Testis (tissue), 3 donors: ENCODE measurements around the gene H2AZ2. TPM values are rescaled to one million over a fixed set of nuclear protein-coding genes. Genes with fewer than 3 reads are reported as not detected.

Experiments used
- DNase-seq: peaks from one replicate; pipeline ENCODE4 v3.0.0-alpha.2; 2019
- H3K27ac ChIP-seq, 2 donors: fragments of 200-600 bp; sonication (generic); one replicate each; pipeline ENCODE4 v1.5.1; 2019
- H3K27me3 ChIP-seq: fragments of 200-600 bp; sonication (generic); one replicate; pipeline ENCODE4 v1.5.1; 2019
- H3K36me3 ChIP-seq: fragments of 200-600 bp; sonication (generic); one replicate; pipeline ENCODE4 v1.5.1; 2017; ENCODE audit warnings: low read depth; ENCODE audit errors: missing control alignments
- H3K4me1 ChIP-seq: fragments of 200-600 bp; sonication (generic); one replicate; pipeline ENCODE4 v1.5.1; 2019
- H3K4me3 ChIP-seq, 2 donors: fragments of 200-600 bp; sonication (generic); one replicate each; pipeline ENCODE4 v1.5.1; 2017 to 2019
- H3K9me3 ChIP-seq: fragments of 200-600 bp; sonication (generic); one replicate; pipeline ENCODE4 v1.5.1; 2017
- POLR2A ChIP-seq: fragments of 450-650 bp; IDR thresholded peaks from one replicate; pipeline ENCODE4 v1.6.1; 2017; ENCODE audit warnings: antibody characterized with exemption, mild to moderate bottlenecking, moderate library complexity
- WGBS, 2 donors: methylation state at CpG; one replicate each; pipeline ENCODE4 v1.1.5; 2018; 5-methylcytosine and 5-hydroxymethylcytosine counted together
- intact Hi-C: fragments of 100-400 bp; cut with DNase I; formaldehyde crosslinking; loops from one replicate; pipeline ENCODE4 v1.15.1; 2023; ENCODE audit warnings: low total_unique reads
- polyA plus RNA-seq: library from polyadenylated mRNA; stranded (reverse); fragments of 350-450 nt; fragmentation: Illumina TruSeq; extraction: RNeasy Lipid Tissue Mini Kit (QIAGEN cat#74804); gene quantifications from one replicate; pipeline ENCODE4 v1.2.3, GENCODE V29; 2014; ENCODE audit warnings: low read depth, low replicate concordance; ENCODE audit not compliant: insufficient read depth
- total RNA-seq, 2 donors: library from RNA; depleted of rRNA; stranded (reverse); fragments of >200 nt; gene quantifications; one replicate each; pipeline ENCODE4 v1.2.3, GENCODE V29; 2016
- TF ChIP-seq, protein P1 (sequence below), 3 experiments: fragments of 450-650 bp in 2 of 3; fragments of 200-600 bp in 1 of 3; sonication (generic) in 1 of 3; IDR thresholded peaks; one replicate each; pipeline ENCODE4 v1.5.1; 2016 to 2019; ENCODE audit warnings: antibody characterized with exemption in 3 of 3, mild to moderate bottlenecking in 2 of 3, moderate library complexity in 1 of 3

H2AZ2 gene
- total and polyA plus RNA-seq, 3 donors from 2014 or later = 77.2 to 154 (median 103) TPM

DNA sequence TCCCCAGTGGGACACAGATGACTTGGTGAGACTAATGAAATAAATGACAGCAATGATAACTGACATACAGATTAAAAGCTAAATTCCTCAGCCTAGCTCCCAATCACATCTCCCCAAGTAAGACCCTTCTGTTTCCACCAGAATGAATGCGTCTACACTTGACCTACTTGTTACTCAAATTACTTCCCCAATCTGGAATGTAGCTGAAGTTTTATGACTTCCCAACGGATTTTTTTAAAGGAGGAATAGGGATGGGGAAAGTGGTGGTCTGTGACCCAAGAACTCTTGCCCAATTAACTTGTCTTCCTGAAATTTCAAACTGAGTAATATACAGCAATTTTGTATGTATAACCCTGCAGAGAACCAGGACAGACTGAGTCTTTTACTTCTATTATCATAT lies 9.1 kb downstream of the H2AZ2 start:
- H3K4me3 ChIP-seq = no peak overlapping the region
- H3K4me1 ChIP-seq = no peaks in the 10 kb centered on the region
- whole genome bisulfite sequencing, 2 donors = 60 to 72% methylated on average over 2 of the region's 2 CpGs
- TF ChIP-seq, protein P1, sequence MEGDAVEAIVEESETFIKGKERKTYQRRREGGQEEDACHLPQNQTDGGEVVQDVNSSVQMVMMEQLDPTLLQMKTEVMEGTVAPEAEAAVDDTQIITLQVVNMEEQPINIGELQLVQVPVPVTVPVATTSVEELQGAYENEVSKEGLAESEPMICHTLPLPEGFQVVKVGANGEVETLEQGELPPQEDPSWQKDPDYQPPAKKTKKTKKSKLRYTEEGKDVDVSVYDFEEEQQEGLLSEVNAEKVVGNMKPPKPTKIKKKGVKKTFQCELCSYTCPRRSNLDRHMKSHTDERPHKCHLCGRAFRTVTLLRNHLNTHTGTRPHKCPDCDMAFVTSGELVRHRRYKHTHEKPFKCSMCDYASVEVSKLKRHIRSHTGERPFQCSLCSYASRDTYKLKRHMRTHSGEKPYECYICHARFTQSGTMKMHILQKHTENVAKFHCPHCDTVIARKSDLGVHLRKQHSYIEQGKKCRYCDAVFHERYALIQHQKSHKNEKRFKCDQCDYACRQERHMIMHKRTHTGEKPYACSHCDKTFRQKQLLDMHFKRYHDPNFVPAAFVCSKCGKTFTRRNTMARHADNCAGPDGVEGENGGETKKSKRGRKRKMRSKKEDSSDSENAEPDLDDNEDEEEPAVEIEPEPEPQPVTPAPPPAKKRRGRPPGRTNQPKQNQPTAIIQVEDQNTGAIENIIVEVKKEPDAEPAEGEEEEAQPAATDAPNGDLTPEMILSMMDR (IDR thresholded peaks at IDR 0.05) = no peak
- TF ChIP-seq POLR2A = no peak
- no peak for DNase-seq
- H3K27ac ChIP-seq = no peak overlapping the region
- no peaks in the 10 kb centered on the region for H3K27me3 ChIP-seq
- no peaks in the 10 kb centered on the region for H3K9me3 ChIP-seq
- intact Hi-C loops = no loop called here
- H3K36me3 ChIP-seq = no peaks in the 10 kb centered on the region

GRCh38 chr7:44827567-44827966 lies 20.3 kb downstream of the H2AZ2 start:
- peaks cover 4% of the 10 kb centered on the region for H3K4me1 ChIP-seq
- TF ChIP-seq, protein P1 (IDR thresholded peaks at IDR 0.05) = no peak
- 67 to 71% methylated on average over 3 of the region's 3 CpGs for WGBS, 2 donors

GRCh38 chr7:44824894-44825526 lies 22.9 kb downstream of the H2AZ2 start:
- no peak for DNase-seq
- no peaks in the 10 kb centered on the region for H3K36me3 ChIP-seq
- no peak overlapping the region for H3K27ac ChIP-seq
- peaks cover 4% of the 10 kb centered on the region for H3K4me1 ChIP-seq
- TF ChIP-seq POLR2A = no peak
- TF ChIP-seq, protein P1 (IDR thresholded peaks at IDR 0.05) = no peak
- WGBS, 2 donors = 63 to 70% methylated on average over 2 of the region's 2 CpGs
- H3K4me3 ChIP-seq = no peak overlapping the region
- H3K27me3 ChIP-seq = no peaks in the 10 kb centered on the region
- intact Hi-C loops = no loop called here
- H3K9me3 ChIP-seq = no peaks in the 10 kb centered on the region

More at GRCh38 chr7:44827567-44827966, 20.3 kb downstream of the H2AZ2 start:
- Histone ChIP-seq H3K9me3 (no peaks in the 10 kb centered on the region), H3K27ac (no peak overlapping the region), H3K27me3 (no peaks in the 10 kb centered on the region), H3K4me3 (no peak overlapping the region), H3K36me3 (no peaks in the 10 kb centered on the region)
- DNase-seq = no peak
- intact Hi-C loops = no loop called here

DNA sequence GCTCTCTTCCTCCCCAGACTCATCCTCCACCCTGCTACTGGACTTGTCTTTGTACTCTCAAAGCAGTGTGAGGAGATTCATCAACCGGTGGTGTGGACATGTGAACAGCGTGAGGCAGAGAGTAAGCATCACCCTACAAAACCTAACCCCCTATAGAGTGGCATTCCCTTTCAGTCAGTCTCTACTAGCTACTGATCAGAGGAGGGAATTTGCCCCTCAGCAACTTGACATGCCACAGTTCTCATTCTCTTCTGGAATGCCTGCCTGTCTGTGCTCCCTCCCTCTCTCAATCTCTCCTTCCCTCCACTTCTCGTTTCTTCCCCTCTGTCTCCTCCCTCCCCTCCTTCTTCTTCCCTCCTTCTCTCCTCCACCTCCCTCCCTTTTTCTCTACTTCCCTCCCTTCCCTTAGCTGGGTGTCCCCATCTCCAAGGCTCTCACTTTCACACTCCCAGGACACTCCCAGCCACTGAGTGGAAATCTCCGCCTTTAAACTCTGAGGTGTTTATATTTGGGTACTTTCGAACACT lies 24.6 kb downstream of the H2AZ2 start:
- Histone ChIP-seq H3K4me1 (peaks cover 4% of the 10 kb centered on the region), H3K27ac (no peak overlapping the region), H3K27me3 (no peaks in the 10 kb centered on the region), H3K4me3 (no peak overlapping the region), H3K36me3 (no peaks in the 10 kb centered on the region), H3K9me3 (no peaks in the 10 kb centered on the region)
- no peak for DNase-seq
- intact Hi-C loops = no loop called here
- 81 to 87% methylated on average over 5 of the region's 5 CpGs for WGBS, 2 donors
- no peak for TF ChIP-seq POLR2A
- TF ChIP-seq, protein P1 (IDR thresholded peaks at IDR 0.05) = no peak

GRCh38 chr7:44819292-44819691 lies 28.6 kb downstream of the H2AZ2 start:
- Histone ChIP-seq H3K4me1 (no peaks in the 10 kb centered on the region), H3K36me3 (no peaks in the 10 kb centered on the region), H3K27me3 (no peaks in the 10 kb centered on the region), H3K9me3 (no peaks in the 10 kb centered on the region), H3K4me3 (no peak overlapping the region), H3K27ac (no peak overlapping the region)
- TF ChIP-seq POLR2A = no peak
- TF ChIP-seq, protein P1 (IDR thresholded peaks at IDR 0.05) = no peak
- intact Hi-C loops = no loop called here
- DNase-seq = no peak
- WGBS, 2 donors = 78 to 81% methylated on average over 2 of the region's 2 CpGs
